Measurements from ENCODE around the gene LDLRAD4.

GRCh38 chr18:13214609-13215008, 4.0 kb upstream of the LDLRAD4 start:
- no peak for TF ChIP-seq POLR2A (IDR thresholded peaks at IDR 0.05)
- TF ChIP-seq, protein P1, sequence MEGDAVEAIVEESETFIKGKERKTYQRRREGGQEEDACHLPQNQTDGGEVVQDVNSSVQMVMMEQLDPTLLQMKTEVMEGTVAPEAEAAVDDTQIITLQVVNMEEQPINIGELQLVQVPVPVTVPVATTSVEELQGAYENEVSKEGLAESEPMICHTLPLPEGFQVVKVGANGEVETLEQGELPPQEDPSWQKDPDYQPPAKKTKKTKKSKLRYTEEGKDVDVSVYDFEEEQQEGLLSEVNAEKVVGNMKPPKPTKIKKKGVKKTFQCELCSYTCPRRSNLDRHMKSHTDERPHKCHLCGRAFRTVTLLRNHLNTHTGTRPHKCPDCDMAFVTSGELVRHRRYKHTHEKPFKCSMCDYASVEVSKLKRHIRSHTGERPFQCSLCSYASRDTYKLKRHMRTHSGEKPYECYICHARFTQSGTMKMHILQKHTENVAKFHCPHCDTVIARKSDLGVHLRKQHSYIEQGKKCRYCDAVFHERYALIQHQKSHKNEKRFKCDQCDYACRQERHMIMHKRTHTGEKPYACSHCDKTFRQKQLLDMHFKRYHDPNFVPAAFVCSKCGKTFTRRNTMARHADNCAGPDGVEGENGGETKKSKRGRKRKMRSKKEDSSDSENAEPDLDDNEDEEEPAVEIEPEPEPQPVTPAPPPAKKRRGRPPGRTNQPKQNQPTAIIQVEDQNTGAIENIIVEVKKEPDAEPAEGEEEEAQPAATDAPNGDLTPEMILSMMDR (IDR thresholded peaks at IDR 0.05): no peak
